Activated CD8-positive, alpha-beta memory T cell treated with anti-CD3 and anti-CD28 coated beads, Interleukin-2, amount 10 ng/mL, durations not matched to agents 7 days and 5 days (primary cell): ENCODE measurements around the gene ADGRB3. TPM values are rescaled to one million over a fixed set of nuclear protein-coding genes. Genes with fewer than 3 reads are reported as not detected.

Experiments used
- ATAC-seq: fragments of 150-1000 bp; cut with Tn5 transposase; one replicate; pipeline ENCODE4 v1.10.0; 2021; ENCODE audit warnings: moderate library complexity
- CTCF ChIA-PET: fragments of 350-600 bp; sonication (Branson Sonifier 250); formaldehyde crosslinking; loops from one replicate; lab custom pipeline; 2021; ENCODE audit warnings: antibody characterized with exemption; lab: Charles Lee
- DNase-seq: peaks from one replicate; pipeline ENCODE4 v3.0.0-alpha.2; 2020
- H3K27ac Mint-ChIP-seq: one replicate; pipeline ENCODE4 v1.8.0; 2021; ENCODE audit warnings: mild to moderate bottlenecking, mixed read lengths
- H3K27me3 Mint-ChIP-seq: one replicate; pipeline ENCODE4 v1.8.0; 2021; ENCODE audit warnings: mixed read lengths
- H3K36me3 Mint-ChIP-seq: one replicate; pipeline ENCODE4 v1.8.0; 2021; ENCODE audit warnings: mild to moderate bottlenecking, mixed read lengths
- H3K4me1 Mint-ChIP-seq: one replicate; pipeline ENCODE4 v1.8.0; 2021; ENCODE audit warnings: mixed read lengths
- H3K4me3 Mint-ChIP-seq: one replicate; pipeline ENCODE4 v1.8.0; 2021; ENCODE audit warnings: mild to moderate bottlenecking, moderate library complexity, mixed read lengths
- H3K9me3 Mint-ChIP-seq: one replicate; pipeline ENCODE4 v1.8.0; 2022; ENCODE audit warnings: low read depth, mixed read lengths
- total RNA-seq, 2 experiments: library from RNA; stranded (reverse); gene quantifications; one replicate each; pipeline ENCODE4 v1.2.3, GENCODE V29; 2021

The ADGRB3 gene
- total RNA-seq, 2 experiments from 2014 or later: 0.33 TPM; not detected in 1

- no peak overlapping the region for H3K27ac Mint-ChIP-seq
- no peak for ATAC-seq
These were observed 708.8 kb downstream of the ADGRB3 start for GRCh38 chr6:69343851-69344250.

GRCh38 chr6:69349771-69350170 lies 714.7 kb downstream of the ADGRB3 start:
- no peaks in the 10 kb centered on the region for H3K4me1 Mint-ChIP-seq
- no peak for DNase-seq

More at GRCh38 chr6:69343851-69344250, 708.8 kb downstream of the ADGRB3 start:
- H3K4me1 Mint-ChIP-seq: no peaks in the 10 kb centered on the region
- DNase-seq: no peak
- no peaks in the 10 kb centered on the region for H3K27me3 Mint-ChIP-seq
- CTCF ChIA-PET: no interaction called here
- H3K36me3 Mint-ChIP-seq: no peaks in the 10 kb centered on the region
- H3K4me3 Mint-ChIP-seq: no peak overlapping the region
- H3K9me3 Mint-ChIP-seq: no peaks in the 10 kb centered on the region

GRCh38 chr6:69362209-69362608 lies 727.1 kb downstream of the ADGRB3 start:
- ATAC-seq (no peak), DNase-seq (no peak)
- H3K4me3 Mint-ChIP-seq: no peak overlapping the region
- H3K27ac Mint-ChIP-seq: no peak overlapping the region
- no peaks in the 10 kb centered on the region for H3K9me3 Mint-ChIP-seq
- H3K36me3 Mint-ChIP-seq: no peaks in the 10 kb centered on the region
- no peaks in the 10 kb centered on the region for H3K27me3 Mint-ChIP-seq
- no peaks in the 10 kb centered on the region for H3K4me1 Mint-ChIP-seq
- CTCF ChIA-PET: no interaction called here

More at GRCh38 chr6:69349771-69350170, 714.7 kb downstream of the ADGRB3 start:
- Mint-ChIP-seq H3K27me3 (no peaks in the 10 kb centered on the region), H3K27ac (no peak overlapping the region), H3K36me3 (no peaks in the 10 kb centered on the region), H3K9me3 (no peaks in the 10 kb centered on the region), H3K4me3 (no peak overlapping the region)
- no peak for ATAC-seq
- CTCF ChIA-PET: no interaction called here

- Mint-ChIP-seq H3K4me3 (no peak overlapping the region), H3K27ac (no peak overlapping the region), H3K9me3 (no peaks in the 10 kb centered on the region), H3K36me3 (no peaks in the 10 kb centered on the region), H3K4me1 (no peaks in the 10 kb centered on the region), H3K27me3 (no peaks in the 10 kb centered on the region)
- CTCF ChIA-PET: no interaction called here
- no peak for DNase-seq
- no peak for ATAC-seq
These were observed 731.7 kb downstream of the ADGRB3 start for GRCh38 chr6:69366831-69367230.

- CTCF ChIA-PET: no interaction called here
These were observed 733.5 kb downstream of the ADGRB3 start for GRCh38 chr6:69368613-69369012.

GRCh38 chr6:69370763-69371162 lies 735.7 kb downstream of the ADGRB3 start:
- CTCF ChIA-PET: no interaction called here
- Mint-ChIP-seq H3K27me3 (no peaks in the 10 kb centered on the region), H3K4me3 (no peak overlapping the region), H3K4me1 (no peaks in the 10 kb centered on the region), H3K9me3 (no peaks in the 10 kb centered on the region), H3K27ac (no peak overlapping the region), H3K36me3 (no peaks in the 10 kb centered on the region)
- DNase-seq: no peak
- ATAC-seq: no peak

More at GRCh38 chr6:69368613-69369012, 733.5 kb downstream of the ADGRB3 start:
- no peak overlapping the region for H3K4me3 Mint-ChIP-seq
- no peaks in the 10 kb centered on the region for H3K27me3 Mint-ChIP-seq
- no peaks in the 10 kb centered on the region for H3K4me1 Mint-ChIP-seq
- DNase-seq: no peak
- no peak for ATAC-seq
- no peaks in the 10 kb centered on the region for H3K36me3 Mint-ChIP-seq
- H3K27ac Mint-ChIP-seq: no peak overlapping the region
- H3K9me3 Mint-ChIP-seq: no peaks in the 10 kb centered on the region

GRCh38 chr6:69378326-69378725 lies 743.2 kb downstream of the ADGRB3 start:
- H3K4me3 Mint-ChIP-seq: no peak overlapping the region
- CTCF ChIA-PET: no interaction called here
- H3K36me3 Mint-ChIP-seq: no peaks in the 10 kb centered on the region
- ATAC-seq: no peak
- no peak overlapping the region for H3K27ac Mint-ChIP-seq
- DNase-seq: no peak
- no peaks in the 10 kb centered on the region for H3K9me3 Mint-ChIP-seq
- no peaks in the 10 kb centered on the region for H3K4me1 Mint-ChIP-seq
- no peaks in the 10 kb centered on the region for H3K27me3 Mint-ChIP-seq

- ATAC-seq: no peak
- DNase-seq: no peak
- Mint-ChIP-seq H3K36me3 (no peaks in the 10 kb centered on the region), H3K27me3 (no peaks in the 10 kb centered on the region), H3K4me1 (no peaks in the 10 kb centered on the region), H3K9me3 (no peaks in the 10 kb centered on the region), H3K4me3 (no peak overlapping the region), H3K27ac (no peak overlapping the region)
- CTCF ChIA-PET: interaction anchor here (0.7 kb wide), 1 partner anchor 14 kb away, joined by 3 read pairs; no protein-coding TSS in a partner anchor
These were observed 744.4 kb downstream of the ADGRB3 start for GRCh38 chr6:69379518-69379917.

- ATAC-seq: no peak
- Mint-ChIP-seq H3K4me1 (no peaks in the 10 kb centered on the region), H3K36me3 (no peaks in the 10 kb centered on the region), H3K9me3 (peaks cover 5% of the 10 kb centered on the region), H3K27ac (no peak overlapping the region), H3K27me3 (no peaks in the 10 kb centered on the region), H3K4me3 (no peak overlapping the region)
- no peak for DNase-seq
- CTCF ChIA-PET: no interaction called here
These were observed 748.5 kb downstream of the ADGRB3 start for GRCh38 chr6:69383627-69384026.

GRCh38 chr6:69386426-69386825 lies 751.3 kb downstream of the ADGRB3 start:
- Mint-ChIP-seq H3K9me3 (peaks cover 5% of the 10 kb centered on the region), H3K27ac (no peak overlapping the region), H3K36me3 (no peaks in the 10 kb centered on the region), H3K4me1 (no peaks in the 10 kb centered on the region), H3K27me3 (no peaks in the 10 kb centered on the region), H3K4me3 (no peak overlapping the region)
- DNase-seq (no peak), ATAC-seq (no peak)
- CTCF ChIA-PET: no interaction called here

- CTCF ChIA-PET: no interaction called here
- peaks cover 5% of the 10 kb centered on the region for H3K9me3 Mint-ChIP-seq
- no peak for DNase-seq
- ATAC-seq: no peak
- no peak overlapping the region for H3K4me3 Mint-ChIP-seq
- no peaks in the 10 kb centered on the region for H3K36me3 Mint-ChIP-seq
- no peak overlapping the region for H3K27ac Mint-ChIP-seq
- H3K27me3 Mint-ChIP-seq: no peaks in the 10 kb centered on the region
- H3K4me1 Mint-ChIP-seq: no peaks in the 10 kb centered on the region
These were observed 755.0 kb downstream of the ADGRB3 start for GRCh38 chr6:69390125-69390524.

GRCh38 chr6:69391106-69391505 lies 756.0 kb downstream of the ADGRB3 start:
- Mint-ChIP-seq H3K9me3 (peaks cover 5% of the 10 kb centered on the region), H3K36me3 (no peaks in the 10 kb centered on the region), H3K27ac (no peak overlapping the region), H3K4me3 (no peak overlapping the region), H3K4me1 (no peaks in the 10 kb centered on the region), H3K27me3 (no peaks in the 10 kb centered on the region)
- CTCF ChIA-PET: no interaction called here
- DNase-seq (no peak), ATAC-seq (no peak)

GRCh38 chr6:69392745-69393144 lies 757.7 kb downstream of the ADGRB3 start:
- Mint-ChIP-seq H3K4me3 (no peak overlapping the region), H3K4me1 (no peaks in the 10 kb centered on the region), H3K9me3 (peaks cover 2% of the 10 kb centered on the region), H3K27me3 (no peaks in the 10 kb centered on the region), H3K36me3 (no peaks in the 10 kb centered on the region), H3K27ac (no peak overlapping the region)
- no peak for ATAC-seq
- DNase-seq: no peak
- CTCF ChIA-PET: no interaction called here

GRCh38 chr6:69398311-69398710 lies 763.2 kb downstream of the ADGRB3 start:
- ATAC-seq (no peak), DNase-seq (no peak)
- Mint-ChIP-seq H3K27me3 (no peaks in the 10 kb centered on the region), H3K4me3 (no peak overlapping the region), H3K9me3 (no peaks in the 10 kb centered on the region), H3K4me1 (no peaks in the 10 kb centered on the region), H3K27ac (no peak overlapping the region), H3K36me3 (no peaks in the 10 kb centered on the region)
- CTCF ChIA-PET: interaction anchor here (0.5 kb wide), 1 partner anchor 382 kb away, joined by 3 read pairs; no protein-coding TSS in a partner anchor

GRCh38 chr6:69398729-69399128 lies 763.6 kb downstream of the ADGRB3 start:
- CTCF ChIA-PET: interaction anchor here (0.5 kb wide), 1 partner anchor 381 kb away, joined by 3 read pairs; no protein-coding TSS in a partner anchor
- no peak overlapping the region for H3K27ac Mint-ChIP-seq
- no peak overlapping the region for H3K4me3 Mint-ChIP-seq
- DNase-seq: no peak
- H3K4me1 Mint-ChIP-seq: no peaks in the 10 kb centered on the region
- H3K27me3 Mint-ChIP-seq: no peaks in the 10 kb centered on the region
- no peaks in the 10 kb centered on the region for H3K9me3 Mint-ChIP-seq
- no peaks in the 10 kb centered on the region for H3K36me3 Mint-ChIP-seq
- no peak for ATAC-seq
